Psoas muscle (tissue), 8 donors: ENCODE measurements around the gene ETV6. TPM values are rescaled to one million over a fixed set of nuclear protein-coding genes. Genes with fewer than 3 reads are reported as not detected.

ENCODE experiments used
- ATAC-seq, 4 donors: fragments of 200-7000 bp; cut with Tn5 transposase; one replicate each; pipeline ENCODE4 v1.9.1; 2020; ENCODE audit warnings: moderate library complexity in 3 of 4, mild to moderate bottlenecking in 2 of 4
- DNase-seq, 2 donors: peaks; one replicate each; pipeline ENCODE4 v3.0.0-alpha.2; 2020
- H3K27ac ChIP-seq: fragments of 200-600 bp; one replicate; pipeline ENCODE4 v1.8.0; 2022
- H3K27me3 ChIP-seq, 3 donors: fragments of 200-600 bp in 1 of 3; one replicate each; pipeline versions ENCODE4 v1.6.1 to v1.8.0; 2013 to 2022; ENCODE audit warnings: low read length in 2 of 3, mild to moderate bottlenecking in 2 of 3, moderate library complexity in 1 of 3; ENCODE audit not compliant: insufficient read depth in 3 of 3
- H3K36me3 ChIP-seq, 2 donors: fragments of 200-600 bp in 1 of 2; one replicate each; pipeline versions ENCODE4 v1.6.1 to v1.8.0; 2013 to 2022; ENCODE audit warnings: low read depth in 1 of 2, mild to moderate bottlenecking in 1 of 2, moderate library complexity in 1 of 2; ENCODE audit not compliant: insufficient read depth in 1 of 2
- H3K4me1 ChIP-seq: fragments of 200-600 bp; one replicate; pipeline ENCODE4 v1.8.0; 2022
- H3K4me3 ChIP-seq: fragments of 200-600 bp; one replicate; pipeline ENCODE4 v1.8.0; 2022; ENCODE audit warnings: mild to moderate bottlenecking
- H3K9me3 ChIP-seq: fragments of 200-600 bp; one replicate; pipeline ENCODE4 v1.8.0; 2022
- WGBS, 3 donors: extraction: QIAGEN DNeasy Blood & Tissue Kit; methylation state at CpG; one replicate each; pipeline versions ENCODE4 v1.1.6 to v1.1.7; 2013; 5-methylcytosine and 5-hydroxymethylcytosine counted together
- intact Hi-C, 2 donors: fragments of 100-400 bp; cut with DNase I; formaldehyde crosslinking; loops; one replicate each; pipeline versions ENCODE4 v1.11.0 to v1.14.2; 2022
- polyA plus RNA-seq, 3 donors: library from polyadenylated mRNA; stranded (reverse); fragments of 200-250 nt; gene quantifications; one replicate each; pipeline ENCODE4 v1.2.3, GENCODE V29; 2013
- total RNA-seq, 4 donors: library from RNA; stranded (reverse); fragmentation: NEBNext Ultra II Directional in 2 of 4; extraction: Animal tissue kit (Norgen Biotek cat#: 25700) in 2 of 4; gene quantifications; one replicate each; pipeline versions ENCODE4 v1.2.1 to v1.2.4, GENCODE V29; 2021 to 2023
- TF ChIP-seq, protein P1 (sequence below): fragments of 200-600 bp; IDR thresholded peaks from one replicate; pipeline ENCODE4 v1.8.0; 2022; ENCODE audit warnings: antibody characterized with exemption
- donor health status: healthy with polysubstance abuse.
- donor health status: DM: no; HTN: no; CAD: no; lungs with moderate emphysema.
- donor health status: Bipolar disorder and iron deficiency.
- donor health status: healthy.
- donor health status: DM: yes; HTN: yes; CAD: no.
- donor health status: DM: no; HTN: no; CAD: no.
- donor health status: DM: no; HTN: no; CAD: no.
- donor health status: DM: yes; HTN: yes; CAD: no.

ETV6 gene
- total and polyA plus RNA-seq, 7 donors, result 2.8 to 22.9 (median 4.9) TPM

DNA sequence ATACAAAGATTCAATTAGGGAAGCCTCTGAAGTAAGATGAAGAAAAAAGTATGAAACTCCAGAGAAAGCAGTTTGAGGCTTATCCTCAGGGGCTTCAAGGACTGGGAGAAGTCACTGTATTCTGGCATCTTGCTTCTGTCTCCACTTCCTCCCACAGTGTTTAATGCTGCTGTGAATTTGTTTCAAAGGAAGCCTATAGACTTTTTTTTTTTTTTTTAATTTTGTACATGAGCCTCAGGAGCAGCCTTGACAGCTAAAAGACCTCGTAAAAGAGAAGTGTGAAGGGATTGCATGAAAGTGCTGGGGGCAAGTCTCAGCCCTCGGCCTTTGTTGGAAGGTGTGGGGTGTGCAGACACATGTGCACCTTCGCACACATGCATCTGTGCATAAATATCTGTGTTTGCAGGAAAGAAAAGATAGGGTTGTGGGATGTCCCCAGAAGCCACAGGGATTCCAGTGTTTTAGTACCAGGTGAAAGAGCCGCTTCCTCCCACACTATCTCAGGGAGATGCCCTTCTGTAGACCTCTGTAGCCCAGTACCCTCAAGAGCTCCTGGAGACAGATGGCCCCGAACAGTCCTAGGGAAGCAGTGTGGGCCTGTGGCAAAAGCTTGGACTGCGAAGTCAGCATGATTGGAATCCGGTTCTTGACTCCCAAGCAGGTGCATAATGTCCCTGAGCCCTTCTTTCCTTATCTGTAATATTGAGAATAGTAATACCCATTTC lies 227.8 kb downstream of the ETV6 start:
- intact Hi-C loops, result loop anchor here in 1 of 2 donors (5.0 kb wide), 1 partner anchor 40 kb away; no protein-coding TSS in a partner anchor
- DNase-seq (no peak), ATAC-seq (no peak)
- H3K36me3 ChIP-seq, result no peaks in the 10 kb centered on the region
- peaks cover 14% of the 10 kb centered on the region for H3K4me1 ChIP-seq
- TF ChIP-seq, protein P1, sequence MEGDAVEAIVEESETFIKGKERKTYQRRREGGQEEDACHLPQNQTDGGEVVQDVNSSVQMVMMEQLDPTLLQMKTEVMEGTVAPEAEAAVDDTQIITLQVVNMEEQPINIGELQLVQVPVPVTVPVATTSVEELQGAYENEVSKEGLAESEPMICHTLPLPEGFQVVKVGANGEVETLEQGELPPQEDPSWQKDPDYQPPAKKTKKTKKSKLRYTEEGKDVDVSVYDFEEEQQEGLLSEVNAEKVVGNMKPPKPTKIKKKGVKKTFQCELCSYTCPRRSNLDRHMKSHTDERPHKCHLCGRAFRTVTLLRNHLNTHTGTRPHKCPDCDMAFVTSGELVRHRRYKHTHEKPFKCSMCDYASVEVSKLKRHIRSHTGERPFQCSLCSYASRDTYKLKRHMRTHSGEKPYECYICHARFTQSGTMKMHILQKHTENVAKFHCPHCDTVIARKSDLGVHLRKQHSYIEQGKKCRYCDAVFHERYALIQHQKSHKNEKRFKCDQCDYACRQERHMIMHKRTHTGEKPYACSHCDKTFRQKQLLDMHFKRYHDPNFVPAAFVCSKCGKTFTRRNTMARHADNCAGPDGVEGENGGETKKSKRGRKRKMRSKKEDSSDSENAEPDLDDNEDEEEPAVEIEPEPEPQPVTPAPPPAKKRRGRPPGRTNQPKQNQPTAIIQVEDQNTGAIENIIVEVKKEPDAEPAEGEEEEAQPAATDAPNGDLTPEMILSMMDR, result no peak
- H3K27ac ChIP-seq, result no peak overlapping the region
- H3K27me3 ChIP-seq, result no peaks in the 10 kb centered on the region
- no peaks in the 10 kb centered on the region for H3K9me3 ChIP-seq
- WGBS, 3 donors, result 92 to 95% (median 95%) methylated on average over 7 of the region's 7 CpGs
- no peak overlapping the region for H3K4me3 ChIP-seq

DNA sequence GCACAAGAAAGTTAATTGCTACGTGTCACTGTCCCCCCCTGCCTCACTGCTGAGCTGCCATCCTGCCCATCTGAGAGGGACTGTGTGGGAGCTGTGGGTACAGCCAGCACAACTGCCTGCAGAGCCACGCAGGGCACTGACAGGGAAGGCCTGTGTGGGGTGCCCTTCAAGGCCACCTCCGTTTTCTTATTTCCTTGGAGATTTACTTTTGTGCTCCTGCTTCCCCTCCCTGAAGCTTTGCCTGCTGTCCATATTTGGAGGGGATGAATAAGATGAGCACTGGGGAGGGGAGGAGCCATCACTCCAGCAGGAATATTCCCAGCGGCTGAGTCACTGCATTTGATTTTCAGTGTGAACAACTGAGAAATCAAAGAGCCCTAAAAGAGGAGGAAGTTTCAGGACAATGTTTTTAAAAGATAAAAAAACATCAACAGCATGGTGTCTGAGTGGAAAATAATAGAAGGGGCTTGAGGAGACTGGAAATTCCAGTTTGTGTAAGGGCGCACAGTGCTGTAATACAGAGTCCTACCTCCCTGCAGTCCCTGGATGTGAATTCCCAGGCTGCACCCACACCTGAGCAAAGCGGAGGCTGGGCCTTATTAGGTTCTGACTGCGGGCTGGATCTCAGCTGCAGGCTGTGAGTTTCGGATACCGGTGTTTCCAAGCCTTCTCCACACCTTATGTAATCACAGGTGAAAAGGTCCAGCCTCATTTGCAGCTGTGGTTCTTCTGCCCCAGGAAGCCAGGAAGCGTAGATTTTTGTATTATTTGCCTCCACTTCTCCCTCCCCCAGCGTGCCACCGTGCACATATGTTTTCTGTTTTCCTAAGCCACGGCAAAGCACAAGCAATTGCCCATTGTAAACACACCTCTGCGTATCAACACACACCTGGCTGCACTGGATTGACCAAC lies 228.7 kb downstream of the ETV6 start:
- intact Hi-C loops, result loop anchor here in 1 of 2 donors (5.0 kb wide), 1 partner anchor 41 kb away; no protein-coding TSS in a partner anchor
- Histone ChIP-seq H3K27me3 (no peaks in the 10 kb centered on the region), H3K9me3 (no peaks in the 10 kb centered on the region), H3K36me3 (no peaks in the 10 kb centered on the region), H3K27ac (no peak overlapping the region), H3K4me3 (no peak overlapping the region), H3K4me1 (peaks cover 19% of the 10 kb centered on the region)
- peak; percentile 53 to 74 (median 62) for ATAC-seq
- DNase-seq, result no peak
- 73 to 75% (median 73%) methylated on average over 14 of the region's 14 CpGs for WGBS, 3 donors
- TF ChIP-seq, protein P1, result no peak

DNA sequence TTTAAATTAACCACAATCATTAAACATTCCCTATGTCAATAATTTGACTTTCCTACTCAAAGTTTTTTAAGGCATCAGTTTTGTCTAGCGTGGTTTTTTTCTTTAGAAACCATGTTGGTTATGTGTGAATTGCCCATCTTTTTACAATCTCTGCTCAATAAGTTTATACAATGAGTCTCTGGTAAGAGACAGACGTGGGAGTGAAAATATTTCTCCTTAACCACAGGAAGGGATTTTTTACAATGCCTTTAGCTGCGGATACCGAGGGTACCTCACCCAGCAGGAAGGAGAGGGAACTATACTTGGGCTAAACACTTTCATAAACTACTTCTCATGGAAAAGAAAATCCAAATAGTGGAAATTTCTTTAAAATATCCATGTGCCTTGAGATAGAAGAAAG lies 229.8 kb downstream of the ETV6 start:
- Histone ChIP-seq H3K9me3 (no peaks in the 10 kb centered on the region), H3K4me1 (peaks cover 20% of the 10 kb centered on the region), H3K27me3 (no peaks in the 10 kb centered on the region), H3K36me3 (no peaks in the 10 kb centered on the region), H3K4me3 (no peak overlapping the region), H3K27ac (no peak overlapping the region)
- intact Hi-C loops, result loop anchor here in 1 of 2 donors (5.0 kb wide), 1 partner anchor 42 kb away; no protein-coding TSS in a partner anchor
- no peak for DNase-seq
- TF ChIP-seq, protein P1, result no peak
- 77 to 82% (median 79%) methylated on average over 4 of the region's 4 CpGs for WGBS, 3 donors
- no peak for ATAC-seq

DNA sequence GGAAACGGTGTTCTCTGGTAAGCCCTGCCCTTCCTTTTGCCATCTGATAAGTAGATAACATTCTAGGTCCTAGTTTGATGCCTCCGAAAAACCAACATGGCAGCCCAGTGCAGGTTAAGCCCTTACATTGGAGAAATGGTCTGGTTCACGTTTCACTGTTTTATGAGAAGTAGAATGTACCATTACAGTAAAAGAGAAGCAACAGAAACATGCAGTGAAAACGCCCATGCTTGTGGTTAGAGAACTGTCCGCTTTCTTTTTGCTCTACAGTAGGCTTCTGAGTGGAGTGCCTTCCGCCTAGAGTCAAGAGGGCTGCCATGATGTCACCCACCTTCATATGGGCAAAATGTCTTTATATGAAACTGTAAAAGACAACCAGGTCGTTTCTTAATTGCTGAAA lies 230.9 kb downstream of the ETV6 start:
- WGBS, 3 donors, result 90 to 92% (median 92%) methylated on average over 7 of the region's 7 CpGs
- ATAC-seq (no peak), DNase-seq (no peak)
- TF ChIP-seq, protein P1, result no peak
- peaks cover 3 to 5% of the 10 kb centered on the region in 2 donors for H3K36me3 ChIP-seq
- no peak overlapping the region for H3K27ac ChIP-seq
- H3K9me3 ChIP-seq, result no peaks in the 10 kb centered on the region
- no peak overlapping the region for H3K4me3 ChIP-seq
- no peaks in the 10 kb centered on the region for H3K27me3 ChIP-seq
- peaks cover 23% of the 10 kb centered on the region for H3K4me1 ChIP-seq
- intact Hi-C loops, result no loop called here
